CD4-positive, alpha-beta T cell treated with Interleukin-21 for 1 hour (primary cell): ENCODE measurements around the gene RBM33.
"Not testable (repeated sequence)": the region's sequence is repeated elsewhere in the genome, so short reads cannot be mapped to it uniquely, and the experiment has no call there.

Experiments used
- DNase-seq: peaks from one replicate; pipeline ENCODE4 v3.0.0-alpha.2; 2020

Gene RBM33

GRCh38 chr7:155663937-155664336 lies 19.5 kb downstream of the RBM33 start:
- no peak for DNase-seq

GRCh38 chr7:155665079-155665956 lies 20.9 kb downstream of the RBM33 start:
- no peak for DNase-seq

- no peak for DNase-seq
Measured at GRCh38 chr7:155665957-155666287, 21.5 kb downstream of the RBM33 start.

GRCh38 chr7:155667241-155667829 lies 22.9 kb downstream of the RBM33 start:
- no peak for DNase-seq

- no peak for DNase-seq
Measured at GRCh38 chr7:155669717-155670505, 25.4 kb downstream of the RBM33 start.

- no peak for DNase-seq
Measured at GRCh38 chr7:155670521-155670920, 26.1 kb downstream of the RBM33 start.

GRCh38 chr7:155674556-155674955 lies 30.1 kb downstream of the RBM33 start:
- DNase-seq, result no peak

- no peak for DNase-seq
Measured at GRCh38 chr7:155676052-155676451, 31.6 kb downstream of the RBM33 start.

- no peak for DNase-seq
Measured at GRCh38 chr7:155677688-155678087, 33.2 kb downstream of the RBM33 start.

- DNase-seq, result no peak
Measured at GRCh38 chr7:155680124-155680523, 35.7 kb downstream of the RBM33 start.

GRCh38 chr7:155680864-155681263 lies 36.4 kb downstream of the RBM33 start:
- no peak for DNase-seq

GRCh38 chr7:155681663-155682062 lies 37.2 kb downstream of the RBM33 start:
- DNase-seq, result no peak

GRCh38 chr7:155682484-155682883 lies 38.0 kb downstream of the RBM33 start:
- DNase-seq, result no peak

GRCh38 chr7:155683098-155683497 lies 38.6 kb downstream of the RBM33 start:
- no peak for DNase-seq

GRCh38 chr7:155683714-155684113 lies 39.3 kb downstream of the RBM33 start:
- no peak for DNase-seq

- no peak for DNase-seq
Measured at GRCh38 chr7:155684543-155684942, 40.1 kb downstream of the RBM33 start.

GRCh38 chr7:155685070-155685790 lies 40.8 kb downstream of the RBM33 start:
- peak; percentile 21 for DNase-seq

- no peak for DNase-seq
Measured at GRCh38 chr7:155685791-155686160, 41.3 kb downstream of the RBM33 start.

GRCh38 chr7:155686620-155687324 lies 42.3 kb downstream of the RBM33 start:
- DNase-seq, result not testable (repeated sequence)

GRCh38 chr7:155688237-155688636 lies 43.8 kb downstream of the RBM33 start:
- DNase-seq, result not testable (repeated sequence)

- not testable (repeated sequence) for DNase-seq
Measured at GRCh38 chr7:155690655-155691054, 46.2 kb downstream of the RBM33 start.

- DNase-seq, result no peak
Measured at GRCh38 chr7:155692317-155692716, 47.9 kb downstream of the RBM33 start.
